Retinal pigment epithelial cell (primary cell): ENCODE results near the gene KIAA0753.

Source experiments
- DNase-seq: peaks from one replicate; pipeline ENCODE4 v3.0.0-alpha.2; 2010; ENCODE audit warnings: low read depth
- H3K4me3 ChIP-seq: 2 replicates; pipeline ENCODE4 v1.5.1; 2011; ENCODE audit warnings: mild to moderate bottlenecking, low read length, control low read depth, moderate library complexity
- CTCF ChIP-seq: conservative IDR thresholded peaks from 2 replicates; pipeline ENCODE4 v1.5.1; 2011; ENCODE audit warnings: low read depth, low read length, control low read depth, inconsistent platforms

Gene KIAA0753

GRCh38 chr17:6536566-6537065, 103.9 kb downstream of the KIAA0753 start:
- H3K4me3 ChIP-seq: no peak overlapping the region
- no peak for DNase-seq
- no peak for TF ChIP-seq CTCF

GRCh38 chr17:6536053-6536452, 104.5 kb downstream of the KIAA0753 start:
- no peak for DNase-seq
- no peak overlapping the region for H3K4me3 ChIP-seq
- TF ChIP-seq CTCF: no peak

GRCh38 chr17:6534846-6535514, 105.5 kb downstream of the KIAA0753 start:
- no peak overlapping the region for H3K4me3 ChIP-seq
- no peak for TF ChIP-seq CTCF
- DNase-seq: no peak

- DNase-seq: no peak
- no peak for TF ChIP-seq CTCF
These were observed 108.0 kb downstream of the KIAA0753 start for GRCh38 chr17:6532441-6532885.

GRCh38 chr17:6531575-6531974, 108.9 kb downstream of the KIAA0753 start:
- no peak overlapping the region for H3K4me3 ChIP-seq
- DNase-seq: no peak

More at GRCh38 chr17:6532441-6532885, 108.0 kb downstream of the KIAA0753 start:
- H3K4me3 ChIP-seq: no peak overlapping the region

GRCh38 chr17:6530324-6530920, 110.1 kb downstream of the KIAA0753 start:
- TF ChIP-seq CTCF: no peak
- H3K4me3 ChIP-seq: no peak overlapping the region
- no peak for DNase-seq

More at GRCh38 chr17:6531575-6531974, 108.9 kb downstream of the KIAA0753 start:
- no peak for TF ChIP-seq CTCF

- no peak for TF ChIP-seq CTCF
- no peak overlapping the region for H3K4me3 ChIP-seq
- DNase-seq: no peak
These were observed 112.0 kb downstream of the KIAA0753 start for GRCh38 chr17:6528557-6528956.
